Measurements from ENCODE around the gene SERAC1. TPM values are rescaled to one million over a fixed set of nuclear protein-coding genes. Genes with fewer than 3 reads are reported as not detected.

The SERAC1 gene
- total and polyA plus RNA-seq, 4 donors, result 2.0 to 4.4 (median 2.3) TPM

DNA sequence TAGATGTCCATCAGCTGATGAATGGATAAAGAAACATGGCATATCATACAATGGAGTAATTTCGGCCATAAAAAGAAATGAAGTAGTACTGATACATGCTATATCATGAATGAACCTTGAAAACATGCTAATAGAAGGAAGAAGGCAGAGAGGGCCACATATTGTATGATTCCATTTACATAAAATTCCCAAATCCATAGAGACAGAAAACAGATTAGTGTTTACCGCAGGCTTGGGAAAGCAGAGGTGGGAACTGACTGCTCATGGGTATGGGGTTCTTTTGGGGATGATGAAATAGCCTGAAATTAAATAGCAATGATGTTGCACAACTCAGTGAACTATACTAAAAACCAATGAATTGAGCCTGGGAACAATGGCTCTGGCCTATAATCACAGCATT is 58.3 kb downstream of the SERAC1 start:
- 96% methylated on average over 2 of the region's 2 CpGs for WGBS
- no peak overlapping the region for H3K4me3 ChIP-seq (ENCODE audit: low read depth in 1 of 3, low read length in 3 of 3)

DNA sequence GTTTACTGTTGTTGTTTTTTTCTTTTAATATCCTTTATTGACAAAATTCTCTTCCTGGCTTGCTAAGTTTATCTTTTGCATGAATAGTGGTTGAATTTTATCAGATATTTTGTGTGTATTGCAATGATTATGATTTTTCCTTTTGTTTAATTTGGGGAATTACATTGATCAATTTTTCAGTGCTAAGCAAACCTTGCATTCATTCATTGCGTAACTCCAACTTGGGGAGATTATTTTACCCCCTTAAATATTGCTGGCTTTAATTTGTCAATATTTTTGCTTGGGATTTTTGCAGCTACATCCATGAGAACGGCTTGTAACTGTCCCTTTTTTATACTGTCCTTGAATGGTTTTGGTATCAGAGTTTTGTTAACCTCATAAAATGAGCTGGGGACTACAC is 63.4 kb downstream of the SERAC1 start:
- WGBS, result 92% methylated on average over 2 of the region's 2 CpGs
- no peak for TF ChIP-seq RXRA (IDR thresholded peaks at IDR 0.05)
- TF ChIP-seq EGR1 (IDR thresholded peaks at IDR 0.05; ENCODE audit: low read depth in 2 of 2), result no peak
- TF ChIP-seq, protein P1, sequence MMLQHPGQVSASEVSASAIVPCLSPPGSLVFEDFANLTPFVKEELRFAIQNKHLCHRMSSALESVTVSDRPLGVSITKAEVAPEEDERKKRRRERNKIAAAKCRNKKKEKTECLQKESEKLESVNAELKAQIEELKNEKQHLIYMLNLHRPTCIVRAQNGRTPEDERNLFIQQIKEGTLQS (IDR thresholded peaks at IDR 0.05), result no peak
- TF ChIP-seq, protein P2, sequence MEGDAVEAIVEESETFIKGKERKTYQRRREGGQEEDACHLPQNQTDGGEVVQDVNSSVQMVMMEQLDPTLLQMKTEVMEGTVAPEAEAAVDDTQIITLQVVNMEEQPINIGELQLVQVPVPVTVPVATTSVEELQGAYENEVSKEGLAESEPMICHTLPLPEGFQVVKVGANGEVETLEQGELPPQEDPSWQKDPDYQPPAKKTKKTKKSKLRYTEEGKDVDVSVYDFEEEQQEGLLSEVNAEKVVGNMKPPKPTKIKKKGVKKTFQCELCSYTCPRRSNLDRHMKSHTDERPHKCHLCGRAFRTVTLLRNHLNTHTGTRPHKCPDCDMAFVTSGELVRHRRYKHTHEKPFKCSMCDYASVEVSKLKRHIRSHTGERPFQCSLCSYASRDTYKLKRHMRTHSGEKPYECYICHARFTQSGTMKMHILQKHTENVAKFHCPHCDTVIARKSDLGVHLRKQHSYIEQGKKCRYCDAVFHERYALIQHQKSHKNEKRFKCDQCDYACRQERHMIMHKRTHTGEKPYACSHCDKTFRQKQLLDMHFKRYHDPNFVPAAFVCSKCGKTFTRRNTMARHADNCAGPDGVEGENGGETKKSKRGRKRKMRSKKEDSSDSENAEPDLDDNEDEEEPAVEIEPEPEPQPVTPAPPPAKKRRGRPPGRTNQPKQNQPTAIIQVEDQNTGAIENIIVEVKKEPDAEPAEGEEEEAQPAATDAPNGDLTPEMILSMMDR (IDR thresholded peaks at IDR 0.05; ENCODE audit: low read depth, low read length, missing input control), result no peak
- no peak for TF ChIP-seq NR2F2 (IDR thresholded peaks at IDR 0.05)
- TF ChIP-seq, protein P3, sequence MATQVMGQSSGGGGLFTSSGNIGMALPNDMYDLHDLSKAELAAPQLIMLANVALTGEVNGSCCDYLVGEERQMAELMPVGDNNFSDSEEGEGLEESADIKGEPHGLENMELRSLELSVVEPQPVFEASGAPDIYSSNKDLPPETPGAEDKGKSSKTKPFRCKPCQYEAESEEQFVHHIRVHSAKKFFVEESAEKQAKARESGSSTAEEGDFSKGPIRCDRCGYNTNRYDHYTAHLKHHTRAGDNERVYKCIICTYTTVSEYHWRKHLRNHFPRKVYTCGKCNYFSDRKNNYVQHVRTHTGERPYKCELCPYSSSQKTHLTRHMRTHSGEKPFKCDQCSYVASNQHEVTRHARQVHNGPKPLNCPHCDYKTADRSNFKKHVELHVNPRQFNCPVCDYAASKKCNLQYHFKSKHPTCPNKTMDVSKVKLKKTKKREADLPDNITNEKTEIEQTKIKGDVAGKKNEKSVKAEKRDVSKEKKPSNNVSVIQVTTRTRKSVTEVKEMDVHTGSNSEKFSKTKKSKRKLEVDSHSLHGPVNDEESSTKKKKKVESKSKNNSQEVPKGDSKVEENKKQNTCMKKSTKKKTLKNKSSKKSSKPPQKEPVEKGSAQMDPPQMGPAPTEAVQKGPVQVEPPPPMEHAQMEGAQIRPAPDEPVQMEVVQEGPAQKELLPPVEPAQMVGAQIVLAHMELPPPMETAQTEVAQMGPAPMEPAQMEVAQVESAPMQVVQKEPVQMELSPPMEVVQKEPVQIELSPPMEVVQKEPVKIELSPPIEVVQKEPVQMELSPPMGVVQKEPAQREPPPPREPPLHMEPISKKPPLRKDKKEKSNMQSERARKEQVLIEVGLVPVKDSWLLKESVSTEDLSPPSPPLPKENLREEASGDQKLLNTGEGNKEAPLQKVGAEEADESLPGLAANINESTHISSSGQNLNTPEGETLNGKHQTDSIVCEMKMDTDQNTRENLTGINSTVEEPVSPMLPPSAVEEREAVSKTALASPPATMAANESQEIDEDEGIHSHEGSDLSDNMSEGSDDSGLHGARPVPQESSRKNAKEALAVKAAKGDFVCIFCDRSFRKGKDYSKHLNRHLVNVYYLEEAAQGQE (IDR thresholded peaks at IDR 0.05), result no peak
- TF ChIP-seq YY1 (IDR thresholded peaks at IDR 0.05), result no peak
- TF ChIP-seq, protein P4, sequence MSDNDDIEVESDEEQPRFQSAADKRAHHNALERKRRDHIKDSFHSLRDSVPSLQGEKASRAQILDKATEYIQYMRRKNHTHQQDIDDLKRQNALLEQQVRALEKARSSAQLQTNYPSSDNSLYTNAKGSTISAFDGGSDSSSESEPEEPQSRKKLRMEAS (IDR thresholded peaks at IDR 0.05), result no peak
- TF ChIP-seq FOXA2 (IDR thresholded peaks at IDR 0.05), result no peak
- no peak for TF ChIP-seq HNF4A (conservative IDR thresholded peaks at IDR 0.05)
- TF ChIP-seq, protein P5, sequence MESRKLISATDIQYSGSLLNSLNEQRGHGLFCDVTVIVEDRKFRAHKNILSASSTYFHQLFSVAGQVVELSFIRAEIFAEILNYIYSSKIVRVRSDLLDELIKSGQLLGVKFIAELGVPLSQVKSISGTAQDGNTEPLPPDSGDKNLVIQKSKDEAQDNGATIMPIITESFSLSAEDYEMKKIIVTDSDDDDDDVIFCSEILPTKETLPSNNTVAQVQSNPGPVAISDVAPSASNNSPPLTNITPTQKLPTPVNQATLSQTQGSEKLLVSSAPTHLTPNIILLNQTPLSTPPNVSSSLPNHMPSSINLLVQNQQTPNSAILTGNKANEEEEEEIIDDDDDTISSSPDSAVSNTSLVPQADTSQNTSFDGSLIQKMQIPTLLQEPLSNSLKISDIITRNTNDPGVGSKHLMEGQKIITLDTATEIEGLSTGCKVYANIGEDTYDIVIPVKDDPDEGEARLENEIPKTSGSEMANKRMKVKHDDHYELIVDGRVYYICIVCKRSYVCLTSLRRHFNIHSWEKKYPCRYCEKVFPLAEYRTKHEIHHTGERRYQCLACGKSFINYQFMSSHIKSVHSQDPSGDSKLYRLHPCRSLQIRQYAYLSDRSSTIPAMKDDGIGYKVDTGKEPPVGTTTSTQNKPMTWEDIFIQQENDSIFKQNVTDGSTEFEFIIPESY (IDR thresholded peaks at IDR 0.05), result no peak
- no peak for TF ChIP-seq FOXA1 (IDR thresholded peaks at IDR 0.05)
- TF ChIP-seq JUND (IDR thresholded peaks at IDR 0.05), result no peak
- TF ChIP-seq RAD21 (IDR thresholded peaks at IDR 0.05), result no peak
- no peaks in the 10 kb centered on the region for H3K27me3 ChIP-seq (ENCODE audit: control insufficient read depth in 4 of 4, insufficient read depth in 4 of 4, low read length in 3 of 4)
- H3K9ac ChIP-seq (ENCODE audit: low read depth in 1 of 2, low read length in 2 of 2), result no peak overlapping the region
- no peaks in the 10 kb centered on the region for H3K4me1 ChIP-seq (ENCODE audit: control insufficient read depth in 4 of 4, insufficient read depth in 4 of 4, low read length in 3 of 4)
- H3K27ac ChIP-seq (ENCODE audit: low read depth in 1 of 2, low read length in 2 of 2), result no peak overlapping the region
- peaks cover 0 to 2% (median 0%) of the 10 kb centered on the region in 4 donors for H3K36me3 ChIP-seq (ENCODE audit: control insufficient read depth in 4 of 4, insufficient read depth in 3 of 4, low read depth in 1 of 4, low read length in 3 of 4)
- H3K4me3 ChIP-seq (ENCODE audit: low read depth in 1 of 3, low read length in 3 of 3), result no peak overlapping the region
- no peaks in the 10 kb centered on the region for H3K9me3 ChIP-seq (ENCODE audit: control insufficient read depth in 4 of 4, low read length in 3 of 4)
- no peak for DNase-seq (ENCODE audit: low spot score)

More for the DNA sequence above, 58.3 kb downstream of the SERAC1 start:
- peaks cover under 1 to 3% (median 2%) of the 10 kb centered on the region in 4 donors for H3K36me3 ChIP-seq (ENCODE audit: control insufficient read depth in 4 of 4, insufficient read depth in 3 of 4, low read depth in 1 of 4, low read length in 3 of 4)
- H3K27ac ChIP-seq (ENCODE audit: low read depth in 1 of 2, low read length in 2 of 2), result no peak overlapping the region
- no peak overlapping the region for H3K9ac ChIP-seq (ENCODE audit: low read depth in 1 of 2, low read length in 2 of 2)
- TF ChIP-seq, protein P4 (IDR thresholded peaks at IDR 0.05), result no peak
- TF ChIP-seq HNF4G (IDR thresholded peaks at IDR 0.05) (no peak), HNF4A (conservative IDR thresholded peaks at IDR 0.05) (no peak), RAD21 (IDR thresholded peaks at IDR 0.05) (no peak), RXRA (IDR thresholded peaks at IDR 0.05) (no peak), FOXA1 (IDR thresholded peaks at IDR 0.05) (no peak)
- TF ChIP-seq, protein P2 (IDR thresholded peaks at IDR 0.05; ENCODE audit: low read depth, low read length, missing input control), result no peak
- TF ChIP-seq, protein P5 (IDR thresholded peaks at IDR 0.05), result no peak
- H3K9me3 ChIP-seq (ENCODE audit: control insufficient read depth in 4 of 4, low read length in 3 of 4), result no peaks in the 10 kb centered on the region
- H3K27me3 ChIP-seq (ENCODE audit: control insufficient read depth in 4 of 4, insufficient read depth in 4 of 4, low read length in 3 of 4), result no peaks in the 10 kb centered on the region
- DNase-seq (ENCODE audit: low spot score), result no peak
- H3K4me1 ChIP-seq (ENCODE audit: control insufficient read depth in 4 of 4, insufficient read depth in 4 of 4, low read length in 3 of 4), result no peaks in the 10 kb centered on the region
